A549 (cell line): ENCODE results near the gene EFCAB11.

Experiments
- CHD4 ChIP-seq: fragments of 200-600 bp; sonication (generic); IDR thresholded peaks from 2 replicates; pipeline ENCODE4 v1.6.1; 2016; ENCODE audit warnings: antibody characterized with exemption, mild to moderate bottlenecking, borderline replicate concordance
- CTCF ChIP-seq: fragments of >200 bp; sonication (Bioruptor Twin); formaldehyde crosslinking; IDR thresholded peaks from 3 replicates; pipeline ENCODE4 v1.5.1; 2016
- JUN ChIP-seq, 2 experiments: fragments of >200 bp; sonication (Bioruptor Twin); formaldehyde crosslinking; IDR thresholded peaks; 2 replicates in 1 of 2; 3 replicates in 1 of 2; pipeline ENCODE4 v1.6.1; 2016 to 2017
- MYC ChIP-seq: IDR thresholded peaks from 2 replicates; pipeline ENCODE4 v1.6.1; 2012; ENCODE audit warnings: mild to moderate bottlenecking, inconsistent platforms, low read length, improper control_type of control experiment, borderline replicate concordance
- PHF8 ChIP-seq: fragments of 200-600 bp; sonication (generic); IDR thresholded peaks from 2 replicates; pipeline ENCODE4 v1.6.1; 2016; ENCODE audit warnings: low read depth, mild to moderate bottlenecking, antibody characterized with exemption, moderate library complexity, borderline replicate concordance
- RAD21 ChIP-seq, 2 experiments: fragments of >200 bp in 1 of 2; sonication (Bioruptor Twin) in 1 of 2; formaldehyde crosslinking in 1 of 2; IDR thresholded peaks in 1 of 2; conservative IDR thresholded peaks in 1 of 2; 2 replicates in 1 of 2; 3 replicates in 1 of 2; pipeline ENCODE4 v1.6.1; 2012 to 2018; ENCODE audit warnings: inconsistent platforms in 1 of 2
- SMC3 ChIP-seq: fragments of >200 bp; sonication (Bioruptor Twin); formaldehyde crosslinking; IDR thresholded peaks from 3 replicates; pipeline ENCODE4 v1.6.1; 2018; ENCODE audit warnings: inconsistent platforms
- ZC3H11A ChIP-seq: fragments of 450-650 bp; IDR thresholded peaks from 2 replicates; pipeline ENCODE4 v1.6.1; 2014; ENCODE audit warnings: antibody characterized with exemption, mild to moderate bottlenecking

- TF ChIP-seq MYC: no peak
- TF ChIP-seq PHF8: no peak
- no peak for TF ChIP-seq CTCF
- TF ChIP-seq ZC3H11A: no peak
- TF ChIP-seq RAD21 (conservative IDR thresholded peaks at IDR 0.05 in 1 of 2, IDR thresholded peaks at IDR 0.05 in 1 of 2): no peak
- TF ChIP-seq SMC3: no peak
- TF ChIP-seq CHD4: no peak
- no peak for TF ChIP-seq JUN (IDR thresholded peaks at IDR 0.05)
These were observed 63.9 kb downstream of the EFCAB11 start for GRCh38 chr14:89890589-89890988.
